DOHH2 (cell line): ENCODE data around the gene PDLIM1.

ENCODE experiments used
- H3F3A ChIP-seq: fragments of 200-600 bp; sonication (generic), shearing (Covaris generic); 2 replicates; pipeline ENCODE4 v1.6.0; 2016; ENCODE audit warnings: antibody characterized with exemption, mild to moderate bottlenecking; ENCODE audit not compliant: control insufficient read depth, insufficient read depth
- H3K27ac ChIP-seq: fragments of 200-600 bp; sonication (generic); 2 replicates; pipeline ENCODE4 v1.5.1; 2014; ENCODE audit warnings: low read depth, mild to moderate bottlenecking, low read length, moderate library complexity
- H3K27me3 ChIP-seq: fragments of 200-600 bp; sonication (generic); 2 replicates; pipeline ENCODE4 v1.6.1; 2014; ENCODE audit warnings: mild to moderate bottlenecking, low read length, mixed read lengths; ENCODE audit not compliant: control insufficient read depth
- H3K36me3 ChIP-seq: fragments of 200-600 bp; sonication (generic); 2 replicates; pipeline ENCODE4 v1.6.1; 2014; ENCODE audit warnings: mild to moderate bottlenecking, low read length, moderate library complexity, mixed read lengths; ENCODE audit not compliant: control insufficient read depth
- H3K4me1 ChIP-seq: fragments of 200-600 bp; sonication (generic); 2 replicates; pipeline ENCODE4 v1.6.1; 2014; ENCODE audit warnings: mild to moderate bottlenecking, low read length, mixed read lengths; ENCODE audit not compliant: control insufficient read depth
- H3K4me2 ChIP-seq: fragments of 200-600 bp; sonication (generic); 2 replicates; pipeline ENCODE4 v1.6.0; 2014; ENCODE audit warnings: mild to moderate bottlenecking, low read length, moderate library complexity
- H3K4me3 ChIP-seq: fragments of 200-600 bp; sonication (generic); 2 replicates; pipeline ENCODE4 v1.5.1; 2014; ENCODE audit warnings: mild to moderate bottlenecking, low read length, mixed read lengths
- H3K79me2 ChIP-seq: fragments of 200-600 bp; sonication (generic); 2 replicates; pipeline ENCODE4 v1.6.1; 2014; ENCODE audit warnings: mild to moderate bottlenecking, low read length, mixed read lengths; ENCODE audit not compliant: control insufficient read depth
- H3K9me2 ChIP-seq: fragments of 200-600 bp; sonication (generic); replicated peaks from 2 replicates; pipeline ENCODE4 v1.6.1; 2014; ENCODE audit warnings: mild to moderate bottlenecking, low read length, mixed read lengths; ENCODE audit not compliant: control insufficient read depth
- H3K9me3 ChIP-seq: fragments of 200-600 bp; sonication (generic); 2 replicates; pipeline ENCODE4 v1.6.1; 2014; ENCODE audit warnings: antibody characterized with exemption, low read length, mixed read lengths; ENCODE audit not compliant: control insufficient read depth, insufficient read depth
- H4K20me1 ChIP-seq: fragments of 200-600 bp; sonication (generic); 2 replicates; pipeline ENCODE4 v1.6.0; 2014; ENCODE audit warnings: low read depth, mild to moderate bottlenecking, antibody characterized with exemption, low read length, moderate library complexity; ENCODE audit not compliant: control insufficient read depth, insufficient read depth
- EZH2phosphoT487 ChIP-seq: fragments of 200-600 bp; sonication (generic); IDR thresholded peaks from 2 replicates; pipeline ENCODE4 v1.6.1; 2017; ENCODE audit warnings: borderline replicate concordance, mild to moderate bottlenecking, antibody characterized with exemption, low read length, moderate library complexity, mixed read lengths
- TF ChIP-seq, protein P1 (sequence below): fragments of 200-600 bp; sonication (generic); IDR thresholded peaks from one replicate; pipeline ENCODE4 v1.5.1; 2014; ENCODE audit warnings: antibody characterized with exemption, mild to moderate bottlenecking, low read depth, low read length; ENCODE audit not compliant: poor library complexity, severe bottlenecking

The PDLIM1 gene

GRCh38 chr10:95289921-95290421 lies 832 bp downstream of the PDLIM1 start:
- peak overlapping the region; percentile 88 for H3K4me3 ChIP-seq
- no peaks in the 10 kb centered on the region for H3K9me3 ChIP-seq
- H3K79me2 ChIP-seq = peaks cover 55% of the 10 kb centered on the region
- no peaks in the 10 kb centered on the region for H3K9me2 ChIP-seq
- peaks cover 23% of the 10 kb centered on the region for H3F3A ChIP-seq
- peak overlapping the region; percentile 96 for H3K4me2 ChIP-seq
- H3K4me1 ChIP-seq = peaks cover 75% of the 10 kb centered on the region
- H3K36me3 ChIP-seq = peaks cover 12% of the 10 kb centered on the region
- no peak overlapping the region; the same call in 1 of the 2 replicates for H3K27ac ChIP-seq
- H3K27me3 ChIP-seq = no peaks in the 10 kb centered on the region
- H4K20me1 ChIP-seq = peaks cover 6% of the 10 kb centered on the region; the same call in 1 of the 2 replicates
- TF ChIP-seq, protein P1, sequence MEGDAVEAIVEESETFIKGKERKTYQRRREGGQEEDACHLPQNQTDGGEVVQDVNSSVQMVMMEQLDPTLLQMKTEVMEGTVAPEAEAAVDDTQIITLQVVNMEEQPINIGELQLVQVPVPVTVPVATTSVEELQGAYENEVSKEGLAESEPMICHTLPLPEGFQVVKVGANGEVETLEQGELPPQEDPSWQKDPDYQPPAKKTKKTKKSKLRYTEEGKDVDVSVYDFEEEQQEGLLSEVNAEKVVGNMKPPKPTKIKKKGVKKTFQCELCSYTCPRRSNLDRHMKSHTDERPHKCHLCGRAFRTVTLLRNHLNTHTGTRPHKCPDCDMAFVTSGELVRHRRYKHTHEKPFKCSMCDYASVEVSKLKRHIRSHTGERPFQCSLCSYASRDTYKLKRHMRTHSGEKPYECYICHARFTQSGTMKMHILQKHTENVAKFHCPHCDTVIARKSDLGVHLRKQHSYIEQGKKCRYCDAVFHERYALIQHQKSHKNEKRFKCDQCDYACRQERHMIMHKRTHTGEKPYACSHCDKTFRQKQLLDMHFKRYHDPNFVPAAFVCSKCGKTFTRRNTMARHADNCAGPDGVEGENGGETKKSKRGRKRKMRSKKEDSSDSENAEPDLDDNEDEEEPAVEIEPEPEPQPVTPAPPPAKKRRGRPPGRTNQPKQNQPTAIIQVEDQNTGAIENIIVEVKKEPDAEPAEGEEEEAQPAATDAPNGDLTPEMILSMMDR = no peak
- TF ChIP-seq EZH2phosphoT487 = no peak

- H3K9me3 ChIP-seq = no peaks in the 10 kb centered on the region
- H3K4me1 ChIP-seq = peaks cover 68% of the 10 kb centered on the region
- peaks cover 12% of the 10 kb centered on the region for H3K36me3 ChIP-seq
- peaks cover 17% of the 10 kb centered on the region for H3F3A ChIP-seq
- peaks cover 6% of the 10 kb centered on the region; the same call in 1 of the 2 replicates for H4K20me1 ChIP-seq
- TF ChIP-seq, protein P1 = peak; percentile 26
- TF ChIP-seq EZH2phosphoT487 = no peak
- H3K4me2 ChIP-seq = peak overlapping the region; percentile 96
- H3K27ac ChIP-seq = no peak overlapping the region
- H3K9me2 ChIP-seq = no peaks in the 10 kb centered on the region
- peaks cover 62% of the 10 kb centered on the region for H3K79me2 ChIP-seq
- H3K27me3 ChIP-seq = no peaks in the 10 kb centered on the region
- H3K4me3 ChIP-seq = peak overlapping the region; percentile 88
Observed at GRCh38 chr10:95289003-95289920, 1.5 kb downstream of the PDLIM1 start.

DNA sequence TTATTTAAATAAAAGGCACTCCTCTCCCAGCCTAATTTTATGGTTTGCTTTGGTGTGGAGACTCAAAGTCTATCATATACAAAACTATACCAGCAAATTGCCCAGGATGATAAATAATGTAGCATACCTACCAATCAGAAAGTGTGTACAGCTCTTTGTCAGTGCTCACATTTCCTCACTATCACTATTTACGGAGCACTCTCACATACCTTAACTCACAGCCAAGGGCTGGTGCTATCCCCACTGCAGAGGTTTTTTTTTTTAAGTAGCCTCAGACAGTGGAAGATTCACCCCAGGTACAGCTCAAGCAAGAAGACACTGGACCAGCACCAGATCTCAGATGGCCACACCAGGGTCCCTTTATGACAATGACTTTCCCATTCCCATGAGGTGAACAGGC lies 2.5 kb downstream of the PDLIM1 start:
- Histone ChIP-seq H3K79me2 (peaks cover 69% of the 10 kb centered on the region), H3K9me3 (no peaks in the 10 kb centered on the region), H3K27ac (no peak overlapping the region), H4K20me1 (peaks cover 6% of the 10 kb centered on the region; the same call in 1 of the 2 replicates), H3K4me3 (no peak overlapping the region), H3K9me2 (no peaks in the 10 kb centered on the region), H3K4me1 (peaks cover 58% of the 10 kb centered on the region), H3F3A (peaks cover 9% of the 10 kb centered on the region), H3K4me2 (peak overlapping the region; percentile 96), H3K27me3 (no peaks in the 10 kb centered on the region), H3K36me3 (peaks cover 12% of the 10 kb centered on the region)
- TF ChIP-seq, protein P1 = no peak
- no peak for TF ChIP-seq EZH2phosphoT487
